ENCODE measurements around the gene OR1A1. TPM values are rescaled to one million over a fixed set of nuclear protein-coding genes. Genes with fewer than 3 reads are reported as not detected.

OR1A1 gene, protein sequence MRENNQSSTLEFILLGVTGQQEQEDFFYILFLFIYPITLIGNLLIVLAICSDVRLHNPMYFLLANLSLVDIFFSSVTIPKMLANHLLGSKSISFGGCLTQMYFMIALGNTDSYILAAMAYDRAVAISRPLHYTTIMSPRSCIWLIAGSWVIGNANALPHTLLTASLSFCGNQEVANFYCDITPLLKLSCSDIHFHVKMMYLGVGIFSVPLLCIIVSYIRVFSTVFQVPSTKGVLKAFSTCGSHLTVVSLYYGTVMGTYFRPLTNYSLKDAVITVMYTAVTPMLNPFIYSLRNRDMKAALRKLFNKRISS
- not detected in 5 replicates for total RNA-seq (2022; extraction: Qiagen RNA extraction)

DNA sequence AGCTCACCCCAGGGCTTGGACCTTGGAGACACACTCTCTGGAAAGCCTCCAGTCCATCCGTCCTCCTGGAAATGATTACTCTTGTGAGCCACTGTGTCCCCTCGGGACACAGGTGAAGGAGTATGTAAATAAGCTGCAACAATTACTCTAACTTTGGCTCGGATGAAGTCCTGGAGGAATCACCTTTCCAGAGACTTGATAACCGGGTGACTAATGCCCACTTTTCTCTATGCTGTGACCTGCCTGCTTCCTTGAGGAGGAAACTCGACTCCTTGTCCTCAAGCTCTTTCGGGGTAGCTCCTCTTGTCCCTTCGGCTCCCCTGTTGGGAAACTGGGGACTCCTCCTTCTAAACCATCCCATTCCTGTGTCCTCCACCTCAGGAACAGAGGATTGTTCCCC lies at the start of gene OR1A1:
Gene OR1A1, plus strand, starts transcription at position 301 of the 400 bp plus-strand sequence. CDS start 7,954 bp downstream, outside the sequence.

DNA sequence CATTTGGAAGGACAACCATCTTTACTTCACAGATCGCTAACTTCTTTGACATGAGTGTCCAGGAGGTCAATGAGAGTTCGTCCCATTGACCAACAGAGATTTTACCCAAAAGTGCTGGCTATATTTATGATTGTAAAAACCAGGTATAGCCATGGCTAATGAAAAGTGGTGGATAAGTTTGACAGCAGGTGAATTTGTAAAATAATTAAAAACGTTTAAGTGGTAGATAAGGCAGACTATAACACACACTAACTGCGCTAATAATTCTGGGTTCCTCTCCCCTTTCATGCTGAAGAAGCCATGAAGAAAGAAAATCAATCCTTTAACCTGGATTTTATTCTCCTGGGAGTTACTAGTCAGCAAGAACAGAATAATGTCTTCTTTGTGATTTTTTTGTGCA lies 10.2 kb upstream of the OR1A1 start, which contains the start of gene OR1A2:
Gene OR1A2, plus strand, starts transcription at position 301 of the 400 bp plus-strand sequence. Its CDS starts 0 bp downstream, at position 301.

Other genes with a start within 250 kb of the OR1A1 start
- not detected in 5 replicates for gene OR1D5, start 144.1 kb upstream of the OR1A1 start, total RNA-seq (2022; extraction: Qiagen RNA extraction)
- gene OR1D2, start 103.2 kb upstream of the OR1A1 start, total RNA-seq (2022; extraction: Qiagen RNA extraction), result not detected in 5 replicates
- not detected in 5 replicates for gene OR1G1, start 80.1 kb upstream of the OR1A1 start, total RNA-seq (2022; extraction: Qiagen RNA extraction)
- not detected in 5 replicates for gene OR1A2, start 10.1 kb upstream of the OR1A1 start, total RNA-seq (2022; extraction: Qiagen RNA extraction)
- not detected in 5 replicates for gene OR3A1, start 90.7 kb downstream of the OR1A1 start, total RNA-seq (2022; extraction: Qiagen RNA extraction)
- not detected in 5 replicates for gene OR3A2, start 178.6 kb downstream of the OR1A1 start, total RNA-seq (2022; extraction: Qiagen RNA extraction)
- not detected in 5 replicates for gene OR1E1, start 190.7 kb downstream of the OR1A1 start, total RNA-seq (2022; extraction: Qiagen RNA extraction)
- gene OR3A3, start 203.7 kb downstream of the OR1A1 start, total RNA-seq (2022; extraction: Qiagen RNA extraction), result not detected in 5 replicates
- gene OR1E2, start 226.2 kb downstream of the OR1A1 start, total RNA-seq (2022; extraction: Qiagen RNA extraction), result not detected in 5 replicates

All from A549 treated with Mapracorat at 1 μM for 4 hours (cell line).